Endothelial cell of umbilical vein (primary cell): ENCODE results near the gene AUTS2. TPM values are rescaled to one million over a fixed set of nuclear protein-coding genes. Genes with fewer than 3 reads are reported as not detected.

Source experiments
- BruUV-seq: library from RNA; stranded (reverse); fragments of 400-500 nt; replicated peaks from 2 replicates; lab custom pipeline; 2021; lab: Mats Ljungman, UMichigan
- CTCF ChIA-PET: fragments of 300-600, 350-600 bp; sonication (Branson Sonifier 250); formaldehyde crosslinking; loops from one replicate; lab custom pipeline; 2021; ENCODE audit warnings: antibody characterized with exemption, inconsistent platforms; lab: Charles Lee
- POLR2A ChIA-PET: fragments of 300-600, 350-600 bp; sonication (Branson Sonifier 250); formaldehyde crosslinking; loops from one replicate; lab custom pipeline; 2021; ENCODE audit warnings: antibody characterized with exemption, inconsistent platforms; lab: Charles Lee
- DNase-seq: peaks from one replicate; pipeline ENCODE4 v3.0.0-alpha.2; 2011; ENCODE audit warnings: low read depth, low spot score
- FAIRE-seq: peaks from 2 replicates; lab custom pipeline; 2011; peaks lifted over from hg19 to GRCh38; lab: Jason Lieb, UNC
- H2AFZ ChIP-seq: 2 replicates; pipeline ENCODE4 v1.6.0; 2012; ENCODE audit warnings: low read depth, low read length, control low read depth, inconsistent platforms
- H3K27ac ChIP-seq: 2 replicates; pipeline ENCODE4 v1.5.1; 2011; ENCODE audit warnings: low read depth, mild to moderate bottlenecking, control low read depth, low read length, moderate library complexity; ENCODE audit not compliant: insufficient read depth
- H3K27me3 ChIP-seq, 2 experiments: 2 replicates each; pipeline versions ENCODE4 v1.6.0 to v1.6.1; 2011; ENCODE audit warnings: low read length in 2 of 2, mixed read lengths in 1 of 2; ENCODE audit not compliant: control insufficient read depth in 2 of 2, insufficient read depth in 2 of 2
- H3K36me3 ChIP-seq, 2 experiments: 2 replicates in 1 of 2; 3 replicates in 1 of 2; pipeline ENCODE4 v1.5.1; 2011; ENCODE audit warnings: low read length in 2 of 2, mild to moderate bottlenecking in 1 of 2, moderate library complexity in 1 of 2; ENCODE audit not compliant: control insufficient read depth in 2 of 2, insufficient read depth in 2 of 2; ENCODE audit errors: extremely low read depth in 1 of 2
- H3K4me1 ChIP-seq: 3 replicates; pipeline ENCODE4 v1.5.1; 2011; ENCODE audit warnings: mild to moderate bottlenecking, low read length; ENCODE audit not compliant: control insufficient read depth, insufficient read depth; ENCODE audit errors: extremely low read depth
- H3K4me2 ChIP-seq: 2 replicates; pipeline ENCODE4 v1.6.1; 2011; ENCODE audit warnings: low read length, control low read depth, mixed read lengths; ENCODE audit not compliant: insufficient read depth
- H3K4me3 ChIP-seq, 3 experiments: fragments of 200-600 bp in 1 of 3; sonication (generic), shearing (Covaris generic) in 1 of 3; replicated peaks in 1 of 3; 2 replicates each; pipeline ENCODE4 v1.5.1; 2011 to 2016; ENCODE audit warnings: control low read depth in 3 of 3, low read length in 3 of 3, mild to moderate bottlenecking in 2 of 3, inconsistent platforms in 1 of 3, low read depth in 1 of 3, moderate library complexity in 1 of 3; ENCODE audit not compliant: insufficient read depth in 1 of 3
- H3K79me2 ChIP-seq: 2 replicates; pipeline ENCODE4 v1.6.0; 2012; ENCODE audit warnings: low read length, inconsistent platforms; ENCODE audit not compliant: control insufficient read depth, insufficient read depth
- H3K9ac ChIP-seq: replicated peaks from 2 replicates; pipeline ENCODE3; 2011; ENCODE audit warnings: low read length, control low read depth; ENCODE audit not compliant: insufficient read depth; ENCODE audit errors: extremely low read depth
- H3K9me1 ChIP-seq: replicated peaks from 3 replicates; pipeline ENCODE4 v1.6.0; 2011; ENCODE audit warnings: mild to moderate bottlenecking, low read length; ENCODE audit not compliant: control insufficient read depth, insufficient read depth; ENCODE audit errors: extremely low read depth
- H3K9me3 ChIP-seq: replicated peaks from 2 replicates; pipeline ENCODE4 v1.5.1; 2012; ENCODE audit warnings: low read length, inconsistent platforms; ENCODE audit not compliant: control insufficient read depth, insufficient read depth
- H4K20me1 ChIP-seq: replicated peaks from 2 replicates; pipeline ENCODE3; 2011; ENCODE audit warnings: mild to moderate bottlenecking, low read length; ENCODE audit not compliant: control insufficient read depth, insufficient read depth; ENCODE audit errors: extremely low read depth
- CTCF ChIP-seq, 2 donors: IDR thresholded peaks; 1 replicate in 1 of 2; 2 replicates in 1 of 2; pipeline ENCODE4 v1.5.1; 2011; ENCODE audit warnings: low read length in 2 of 2, mild to moderate bottlenecking in 2 of 2, moderate library complexity in 2 of 2, control low read depth in 1 of 2, inconsistent platforms in 1 of 2, low read depth in 1 of 2; ENCODE audit not compliant: insufficient read depth in 1 of 2; ENCODE audit errors: extremely low read depth in 1 of 2
- EZH2 ChIP-seq: IDR thresholded peaks from 2 replicates; pipeline ENCODE4 v1.6.1; 2012; ENCODE audit warnings: borderline replicate concordance, low read depth, mild to moderate bottlenecking, moderate library complexity, low read length, inconsistent platforms; ENCODE audit not compliant: severe bottlenecking
- GATA2 ChIP-seq: IDR thresholded peaks from 2 replicates; pipeline ENCODE4 v1.7.0; 2011; ENCODE audit warnings: low read depth, mild to moderate bottlenecking, moderate library complexity, mixed read lengths, low read length; ENCODE audit not compliant: insufficient read length, insufficient read depth
- MAX ChIP-seq: IDR thresholded peaks from 2 replicates; pipeline ENCODE4 v1.6.1; 2011; ENCODE audit not compliant: insufficient read depth, insufficient read length
- MYC ChIP-seq: IDR thresholded peaks from one replicate; pipeline ENCODE4 v1.6.1; 2011; ENCODE audit warnings: mild to moderate bottlenecking, low read depth, low read length
- POLR2AphosphoS5 ChIP-seq: IDR thresholded peaks from 2 replicates; pipeline ENCODE4 v1.6.1; 2012; ENCODE audit warnings: low read depth, mild to moderate bottlenecking, control low read depth, low read length, moderate library complexity; ENCODE audit not compliant: insufficient read depth
- dilution Hi-C: fragments of 300-500 bp; cut with MboI; formaldehyde crosslinking; loops from one replicate; pipeline ENCODE4 v1.15.0; 2019; ENCODE audit warnings: low sequenced_read_pairs; ENCODE audit not compliant: extremely low pct_ligation_motif_present
- intact Hi-C: fragments of 100-400 bp; cut with micrococcal nuclease; formaldehyde crosslinking; loops from one replicate; pipeline ENCODE4 v1.10.0; 2022
- polyA plus RNA-seq, 4 experiments: library from polyadenylated mRNA; depleted of rRNA in 3 of 4; stranded (reverse) in 3 of 4; unstranded in 1 of 4; fragments of >200 nt; gene quantifications; 2 replicates each; pipeline versions ENCODE4 v1.2.1 to v1.2.3, GENCODE V29; 2011 to 2012; ENCODE audit warnings: missing spikeins in 1 of 4
- total RNA-seq: library from RNA; stranded (reverse); gene quantifications from 2 replicates; pipeline ENCODE4 v1.2.3, GENCODE V29; 2021

AUTS2 gene
- total and polyA plus RNA-seq, 2 donors (not counting 3 experiments of a cell fraction or from before 2014, with no cell fraction given): 0.59 to 8.0 TPM

- FAIRE-seq: no peak
- no peak overlapping the region for H3K4me2 ChIP-seq
- dilution Hi-C loops (no loop called here), intact Hi-C loops (no loop called here)
- H2AFZ ChIP-seq: no peak overlapping the region
- no peaks in the 10 kb centered on the region for H3K9me1 ChIP-seq
- POLR2A ChIA-PET: no interaction called here
- no peak overlapping the region for H3K9ac ChIP-seq
- no peak for DNase-seq
- no peaks in the 10 kb centered on the region for H3K36me3 ChIP-seq
- no peak overlapping the region for H3K4me3 ChIP-seq
- H3K4me1 ChIP-seq: no peaks in the 10 kb centered on the region
- no TSS peak for BruUV-seq
- no peaks in the 10 kb centered on the region for H3K27me3 ChIP-seq
- no peaks in the 10 kb centered on the region for H4K20me1 ChIP-seq
- H3K79me2 ChIP-seq: no peaks in the 10 kb centered on the region
- TF ChIP-seq GATA2 (no peak), MAX (no peak), MYC (no peak), POLR2AphosphoS5 (no peak), CTCF (IDR thresholded peaks at IDR 0.05; ENCODE audit: extremely low read depth in 1 of 2, insufficient read depth in 1 of 2, low read depth in 1 of 2, low read length in 2 of 2) (no peak), EZH2 (no peak)
- no peak overlapping the region for H3K27ac ChIP-seq
- CTCF ChIA-PET: no interaction called here
- peaks cover 2% of the 10 kb centered on the region for H3K9me3 ChIP-seq
These were observed 707.9 kb downstream of the AUTS2 start for GRCh38 chr7:70306173-70306572.
